NCI-H128 (cell line): ENCODE measurements around the gene TAS2R31.

Experiments used
- DNase-seq: peaks from one replicate; lab custom pipeline; 2025; ENCODE audit not compliant: unreplicated experiment; lab: John Stamatoyannopoulos, UW

Gene TAS2R31

DNA sequence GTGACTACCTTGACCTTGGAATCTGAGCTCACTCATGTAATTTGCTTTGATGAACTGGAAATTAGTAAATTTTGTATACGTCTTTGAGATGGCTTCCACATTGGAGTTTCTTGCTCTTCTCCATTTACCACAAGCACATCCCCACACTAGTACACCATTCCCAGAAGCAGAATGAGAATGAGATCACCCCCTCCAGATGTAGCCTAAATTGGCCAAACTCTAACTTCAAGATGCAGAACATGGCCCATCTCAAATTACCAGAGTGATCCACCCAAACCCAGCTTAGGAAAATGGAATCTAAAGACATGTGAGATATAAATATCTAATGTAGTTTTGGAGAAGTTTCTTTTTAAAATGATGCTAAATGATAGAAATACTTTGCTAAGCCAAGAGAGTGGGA, 23.6 kb downstream of the TAS2R31 start:
- no peak for DNase-seq

DNA sequence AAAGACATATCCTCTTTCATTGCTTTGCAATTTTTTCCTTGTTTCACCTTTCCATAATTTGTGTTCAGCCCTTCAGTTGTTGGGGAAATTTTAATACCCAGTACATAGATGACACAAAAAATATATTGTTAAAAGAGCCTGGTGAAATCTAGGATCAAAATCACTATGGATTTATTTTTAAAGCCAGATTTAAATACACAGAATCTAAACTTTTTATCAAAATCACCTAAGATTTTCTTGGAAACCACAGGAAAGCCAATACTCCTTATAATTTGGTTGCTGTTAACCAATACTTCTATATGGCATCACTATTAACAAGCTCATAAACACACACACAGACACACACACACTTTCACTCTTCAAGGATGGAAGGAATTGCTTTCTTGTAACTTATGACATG, 33.0 kb downstream of the TAS2R31 start, which contains the start of gene TAS2R20:
TSS of gene TAS2R20 (minus strand) at position 101 of the 400 bp plus-strand sequence. CDS start 429 bp downstream, outside the sequence.
- DNase-seq = no peak

- DNase-seq = no peak
Observed at GRCh38 chr12:10994307-10994706, 36.9 kb downstream of the TAS2R31 start.

DNA sequence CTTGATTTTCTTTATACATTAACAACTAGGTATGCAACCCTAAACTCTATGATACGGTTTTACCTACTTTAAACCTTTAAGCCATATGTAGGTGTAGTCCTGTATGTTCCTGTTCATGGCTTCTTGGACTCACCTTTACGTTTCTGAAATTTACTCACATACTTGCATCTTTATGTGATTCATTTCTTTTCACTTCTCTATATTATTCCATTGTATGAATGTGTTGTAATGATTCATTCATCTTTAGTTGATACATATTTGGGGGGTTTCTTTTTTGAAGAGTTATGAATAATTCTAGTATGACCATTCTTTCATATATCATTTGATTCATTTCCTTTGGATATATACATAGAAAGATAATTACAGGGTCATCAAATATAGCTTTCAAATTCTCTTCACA, 42.1 kb downstream of the TAS2R31 start:
- no peak for DNase-seq

DNA sequence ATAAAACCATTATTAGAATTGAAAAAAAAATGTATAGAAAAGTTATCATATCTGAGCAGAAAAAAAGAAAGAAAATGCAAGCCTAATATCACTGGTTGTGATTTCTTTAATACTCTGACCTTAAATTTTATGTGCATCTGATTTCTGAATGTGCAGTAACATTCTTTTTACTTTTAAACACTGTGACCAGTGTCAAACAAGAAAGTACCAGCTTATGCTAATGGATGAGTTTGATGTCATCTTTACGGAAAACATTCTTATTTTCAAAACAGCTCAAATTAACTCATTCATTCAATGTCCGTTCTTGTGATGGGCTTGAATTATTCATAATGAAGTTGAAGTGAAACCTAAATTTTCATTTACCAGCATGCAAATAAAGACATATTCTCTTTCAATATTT, 44.4 kb downstream of the TAS2R31 start, which contains the start of gene TAS2R50:
TSS of gene TAS2R50 (minus strand) at position 101 of the 400 bp plus-strand sequence. CDS start at position 49, 52 bp downstream.
- no peak for DNase-seq

- DNase-seq = no peak
Observed at GRCh38 chr12:10982244-10982643, 49.0 kb downstream of the TAS2R31 start.
